Keratinocyte (primary cell): ENCODE measurements around the gene SKA1. TPM values are rescaled to one million over a fixed set of nuclear protein-coding genes. Genes with fewer than 3 reads are reported as not detected.
"Not testable (repeated sequence)": the region's sequence is repeated elsewhere in the genome, so short reads cannot be mapped to it uniquely, and the experiment has no call there.

Source experiments
- DNase-seq: peaks from one replicate; pipeline ENCODE4 v3.0.0-alpha.2; 2011; ENCODE audit warnings: low read depth, missing footprints, low spot score
- FAIRE-seq: peaks from 2 replicates; lab custom pipeline; 2011; peaks lifted over from hg19 to GRCh38; lab: Jason Lieb, UNC
- H2AFZ ChIP-seq: 2 replicates; pipeline ENCODE4 v1.6.0; 2012; ENCODE audit warnings: low read length, control low read depth, inconsistent platforms; ENCODE audit not compliant: control insufficient read depth
- H3K27ac ChIP-seq: 2 replicates; pipeline ENCODE4 v1.5.1; 2011; ENCODE audit warnings: low read length; ENCODE audit not compliant: control insufficient read depth, insufficient read depth
- H3K27me3 ChIP-seq: 3 replicates; pipeline ENCODE4 v1.6.0; 2011; ENCODE audit warnings: low read length; ENCODE audit not compliant: control insufficient read depth, insufficient read depth; ENCODE audit errors: extremely low read depth
- H3K36me3 ChIP-seq, 2 experiments: 2 replicates in 1 of 2; 3 replicates in 1 of 2; pipeline ENCODE4 v1.5.1; 2011; ENCODE audit warnings: low read length in 2 of 2, mild to moderate bottlenecking in 1 of 2; ENCODE audit not compliant: control insufficient read depth in 2 of 2, insufficient read depth in 2 of 2; ENCODE audit errors: extremely low read depth in 1 of 2
- H3K4me1 ChIP-seq: 3 replicates; pipeline ENCODE4 v1.5.1; 2011; ENCODE audit warnings: low read length; ENCODE audit not compliant: control insufficient read depth, insufficient read depth; ENCODE audit errors: extremely low read depth
- H3K4me2 ChIP-seq: 3 replicates; pipeline ENCODE4 v1.6.0; 2011; ENCODE audit warnings: low read depth, low read length; ENCODE audit not compliant: control insufficient read depth, insufficient read depth; ENCODE audit errors: extremely low read depth
- H3K4me3 ChIP-seq, 3 experiments: fragments of 200-600 bp in 1 of 3; sonication (generic) in 1 of 3; 2 replicates in 2 of 3; 3 replicates in 1 of 3; pipeline ENCODE4 v1.5.1; 2011 to 2016; ENCODE audit warnings: low read length in 3 of 3, mild to moderate bottlenecking in 3 of 3, control low read depth in 2 of 3, inconsistent platforms in 1 of 3, low read depth in 1 of 3, mixed read lengths in 1 of 3, mixed run types in 1 of 3, moderate library complexity in 1 of 3; ENCODE audit not compliant: control insufficient read depth in 2 of 3, insufficient read depth in 2 of 3; ENCODE audit errors: extremely low read depth in 1 of 3
- H3K79me2 ChIP-seq: 2 replicates; pipeline ENCODE4 v1.6.0; 2012; ENCODE audit warnings: low read length; ENCODE audit not compliant: control insufficient read depth, insufficient read depth
- H3K9ac ChIP-seq: 3 replicates; pipeline ENCODE4 v1.6.0; 2011; ENCODE audit warnings: low read length; ENCODE audit not compliant: control insufficient read depth, insufficient read depth; ENCODE audit errors: extremely low read depth
- H3K9me1 ChIP-seq: 3 replicates; pipeline ENCODE4 v1.6.0; 2011; ENCODE audit warnings: low read length; ENCODE audit not compliant: control insufficient read depth, insufficient read depth; ENCODE audit errors: extremely low read depth
- H3K9me3 ChIP-seq: 2 replicates; pipeline ENCODE4 v1.5.1; 2012; ENCODE audit warnings: low read depth, low read length; ENCODE audit not compliant: control insufficient read depth
- H4K20me1 ChIP-seq: 3 replicates; pipeline ENCODE4 v1.6.0; 2011; ENCODE audit warnings: low read length; ENCODE audit not compliant: control insufficient read depth, insufficient read depth; ENCODE audit errors: extremely low read depth
- CTCF ChIP-seq, 3 experiments: IDR thresholded peaks in 1 of 3; conservative IDR thresholded peaks in 1 of 3; optimal IDR thresholded peaks in 1 of 3; 2 replicates in 2 of 3; 3 replicates in 1 of 3; pipeline versions ENCODE3 to v1.5.1; 2011; ENCODE audit warnings: low read length in 3 of 3, mild to moderate bottlenecking in 3 of 3, moderate library complexity in 2 of 3, control low read depth in 1 of 3, inconsistent platforms in 1 of 3; ENCODE audit not compliant: insufficient read depth in 2 of 3; ENCODE audit errors: extremely low read depth in 1 of 3
- EZH2 ChIP-seq: IDR thresholded peaks from one replicate; pipeline ENCODE4 v1.6.1; 2012; ENCODE audit warnings: inconsistent platforms, mild to moderate bottlenecking, low read length, moderate library complexity
- dilution Hi-C: fragments of 300-500 bp; cut with MboI; formaldehyde crosslinking; loops from one replicate; pipeline ENCODE4 v1.7.0; 2020; ENCODE audit warnings: low sequenced_read_pairs; ENCODE audit not compliant: extremely low pct_ligation_motif_present
- polyA plus RNA-seq, 5 experiments: library from polyadenylated mRNA; depleted of rRNA in 3 of 5; stranded (reverse) in 3 of 5; stranded (forward) in 1 of 5; unstranded in 1 of 5; fragments of >200 nt; gene quantifications; 1 replicate in 1 of 5; 2 replicates in 3 of 5; 3 replicates in 1 of 5; pipeline versions ENCODE4 v1.2.1 to v1.2.3, GENCODE V29; 2011 to 2012; ENCODE audit warnings: missing spikeins in 2 of 5, low read depth in 1 of 5, low replicate concordance in 1 of 5

Gene SKA1
- polyA plus RNA-seq, 1 donor (not counting 4 experiments of a cell fraction or from before 2014, with no cell fraction given) = 8.4 TPM

DNA sequence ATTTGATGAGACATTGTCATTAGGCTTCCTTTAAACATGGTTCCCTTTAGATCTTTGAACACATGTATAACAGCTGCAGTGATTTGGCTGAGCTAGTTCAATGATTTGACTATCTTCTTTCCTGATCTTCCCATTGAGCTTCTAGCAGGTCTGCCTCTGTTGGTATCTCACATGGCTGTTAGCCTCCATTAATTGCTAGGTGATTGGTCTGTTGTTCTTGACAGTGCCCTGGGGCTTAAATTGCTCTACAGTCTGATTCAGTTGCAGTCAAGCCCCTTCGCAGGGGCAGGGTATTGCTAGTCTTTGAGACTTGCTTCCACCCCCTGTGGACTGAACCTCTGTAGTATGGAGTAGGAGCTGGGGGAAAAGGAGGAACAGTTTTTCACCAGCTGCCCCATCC is 24.1 kb downstream of the SKA1 start:
- no peak overlapping the region for H3K4me2 ChIP-seq
- TF ChIP-seq EZH2 = no peak
- no peak for TF ChIP-seq CTCF (optimal IDR thresholded peaks at IDR 0.05 in 1 of 3, IDR thresholded peaks at IDR 0.05 in 1 of 3, conservative IDR thresholded peaks at IDR 0.05 in 1 of 3; ENCODE audit: extremely low read depth in 1 of 3, insufficient read depth in 2 of 3, low read length in 3 of 3)
- no peak overlapping the region for H3K27ac ChIP-seq
- no peaks in the 10 kb centered on the region for H4K20me1 ChIP-seq
- no peaks in the 10 kb centered on the region for H3K9me3 ChIP-seq
- no peak overlapping the region for H3K4me3 ChIP-seq
- no peak for FAIRE-seq
- dilution Hi-C loops = no loop called here
- H3K36me3 ChIP-seq = no peaks in the 10 kb centered on the region
- no peaks in the 10 kb centered on the region for H3K9me1 ChIP-seq
- H3K27me3 ChIP-seq = no peaks in the 10 kb centered on the region
- peaks cover 4% of the 10 kb centered on the region for H3K4me1 ChIP-seq
- H3K79me2 ChIP-seq = no peaks in the 10 kb centered on the region
- DNase-seq = no peak
- no peak overlapping the region for H2AFZ ChIP-seq
- no peak overlapping the region for H3K9ac ChIP-seq

GRCh38 chr18:50399582-50399981 is 24.7 kb downstream of the SKA1 start:
- Histone ChIP-seq H3K36me3 (no peaks in the 10 kb centered on the region), H4K20me1 (no peaks in the 10 kb centered on the region), H3K4me2 (no peak overlapping the region), H3K4me1 (peaks cover 6% of the 10 kb centered on the region), H3K9me3 (no peaks in the 10 kb centered on the region), H3K27ac (no peak overlapping the region), H2AFZ (no peak overlapping the region), H3K79me2 (no peaks in the 10 kb centered on the region), H3K27me3 (no peaks in the 10 kb centered on the region), H3K9me1 (no peaks in the 10 kb centered on the region), H3K9ac (no peak overlapping the region), H3K4me3 (no peak overlapping the region)
- TF ChIP-seq CTCF (optimal IDR thresholded peaks at IDR 0.05 in 1 of 3, IDR thresholded peaks at IDR 0.05 in 1 of 3, conservative IDR thresholded peaks at IDR 0.05 in 1 of 3; ENCODE audit: extremely low read depth in 1 of 3, insufficient read depth in 2 of 3, low read length in 3 of 3) (no peak), EZH2 (no peak)
- DNase-seq (no peak), FAIRE-seq (no peak)
- dilution Hi-C loops = no loop called here

DNA sequence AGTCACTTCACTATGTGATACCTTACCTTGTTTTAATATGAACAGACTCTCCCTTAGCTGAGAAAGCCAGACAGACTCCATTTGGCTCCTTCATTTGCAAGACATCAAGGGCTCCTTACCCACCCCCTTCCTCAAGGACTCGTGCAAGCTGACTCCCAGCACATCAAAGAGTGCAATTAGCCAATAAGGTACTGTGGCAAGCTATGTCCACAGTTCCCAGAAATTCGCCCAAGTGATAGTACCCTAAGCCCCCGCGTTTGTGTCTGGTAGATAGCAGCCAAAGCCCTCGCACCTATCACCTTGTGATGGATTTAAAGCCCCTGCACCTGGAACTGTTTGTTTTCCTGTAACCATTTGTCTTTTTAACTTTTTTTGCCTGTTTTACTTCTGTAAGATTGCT is 25.6 kb downstream of the SKA1 start:
- FAIRE-seq, H3K36me3 ChIP-seq, H3K27ac ChIP-seq, H2AFZ ChIP-seq, H3K27me3 ChIP-seq, H3K9me3 ChIP-seq, dilution Hi-C loops, H3K9ac ChIP-seq, H3K4me2 ChIP-seq, H3K4me3 ChIP-seq, H3K9me1 ChIP-seq, H4K20me1 ChIP-seq, DNase-seq, H3K79me2 ChIP-seq: not testable (repeated sequence)
- peaks cover 13% of the 10 kb centered on the region for H3K4me1 ChIP-seq
